Measurements from ENCODE around the gene ODF2L.

ODF2L gene

GRCh38 chr1:86317926-86318325 is 78.2 kb downstream of the ODF2L start:
- DNase-seq, result no peak

DNA sequence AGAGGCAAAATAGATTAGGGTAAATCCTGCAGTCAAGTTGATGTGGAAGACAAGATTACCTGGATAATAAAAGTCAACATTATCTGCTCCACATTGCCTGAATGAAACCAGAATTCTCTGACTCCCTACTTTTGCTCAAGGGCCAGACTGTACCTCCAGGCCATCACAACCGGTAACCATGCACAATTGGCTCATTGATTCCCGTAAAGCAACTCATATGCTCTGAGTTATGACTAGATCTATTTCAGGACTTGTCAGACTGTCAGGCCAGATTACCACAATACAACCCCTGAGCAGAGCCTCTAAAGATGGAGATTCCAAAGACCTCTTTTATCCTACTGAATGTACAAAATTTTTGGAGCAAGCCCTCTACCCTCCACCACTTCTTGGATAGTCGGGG is 90.4 kb downstream of the ODF2L start:
- DNase-seq, result no peak

GRCh38 chr1:86303041-86303690 is 93.0 kb downstream of the ODF2L start:
- no peak for DNase-seq
